ENCODE measurements around the gene EMC8.
A peak's percentile ranks its signal among the peaks of the same experiment; 100 is the strongest.

EMC8 gene

GRCh38 chr16:85799497-85800320 is at the start of gene EMC8, which contains the start of gene COX4I1:
Gene EMC8, minus strand, starts transcription at chr16:85799544. Its CDS starts 249 bp downstream, at chr16:85799295.
Gene COX4I1, plus strand, starts transcription at chr16:85799695. Its CDS starts 1,511 bp downstream, at chr16:85801206.
- H3K36me3 ChIP-seq (ENCODE audit: insufficient read depth, low read length): peaks cover 31% of the 10 kb centered on the region
- peak within 1 kb of the TSS; percentile 39 for H2AFZ ChIP-seq (ENCODE audit: low read length, unreplicated experiment)
- H3K27ac ChIP-seq (ENCODE audit: low read depth, low read length): peak within 1 kb of the TSS; percentile 72
- H3K4me3 ChIP-seq (ENCODE audit: low read depth, low read length): peak within 1 kb of the TSS; percentile 83
- peaks cover 15% of the 10 kb centered on the region for H3K4me1 ChIP-seq (ENCODE audit: control insufficient read depth, insufficient read depth, low read length, unreplicated experiment)
- H3K27me3 ChIP-seq (ENCODE audit: insufficient read depth, low read length): no peaks in the 10 kb centered on the region
- peaks cover 84% of the 10 kb centered on the region for H3K79me2 ChIP-seq (ENCODE audit: control insufficient read depth, insufficient read depth, low read length, unreplicated experiment)

GRCh38 chr16:85848986-85849385 is 49.6 kb upstream of the EMC8 start:
- H3K36me3 ChIP-seq (ENCODE audit: insufficient read depth, low read length): no peaks in the 10 kb centered on the region
- no peaks in the 10 kb centered on the region for H3K79me2 ChIP-seq (ENCODE audit: control insufficient read depth, insufficient read depth, low read length, unreplicated experiment)
- peaks cover 72% of the 10 kb centered on the region for H3K27me3 ChIP-seq (ENCODE audit: insufficient read depth, low read length)
- no peaks in the 10 kb centered on the region for H3K4me1 ChIP-seq (ENCODE audit: control insufficient read depth, insufficient read depth, low read length, unreplicated experiment)
- no peak overlapping the region for H2AFZ ChIP-seq (ENCODE audit: low read length, unreplicated experiment)
- no peak overlapping the region for H3K4me3 ChIP-seq (ENCODE audit: low read depth, low read length)
- H3K27ac ChIP-seq (ENCODE audit: low read depth, low read length): no peak overlapping the region

- no peak overlapping the region for H3K4me3 ChIP-seq (ENCODE audit: low read depth, low read length)
- no peaks in the 10 kb centered on the region for H3K79me2 ChIP-seq (ENCODE audit: control insufficient read depth, insufficient read depth, low read length, unreplicated experiment)
- no peaks in the 10 kb centered on the region for H3K4me1 ChIP-seq (ENCODE audit: control insufficient read depth, insufficient read depth, low read length, unreplicated experiment)
- H3K27ac ChIP-seq (ENCODE audit: low read depth, low read length): no peak overlapping the region
- H3K27me3 ChIP-seq (ENCODE audit: insufficient read depth, low read length): peaks cover 76% of the 10 kb centered on the region
- no peaks in the 10 kb centered on the region for H3K36me3 ChIP-seq (ENCODE audit: insufficient read depth, low read length)
- no peak overlapping the region for H2AFZ ChIP-seq (ENCODE audit: low read length, unreplicated experiment)
Measured at GRCh38 chr16:85847681-85848601, 48.6 kb upstream of the EMC8 start.

- Histone ChIP-seq H3K4me1 (ENCODE audit: control insufficient read depth, insufficient read depth, low read length, unreplicated experiment) (no peaks in the 10 kb centered on the region), H3K79me2 (ENCODE audit: control insufficient read depth, insufficient read depth, low read length, unreplicated experiment) (no peaks in the 10 kb centered on the region), H3K36me3 (ENCODE audit: insufficient read depth, low read length) (no peaks in the 10 kb centered on the region), H3K27ac (ENCODE audit: low read depth, low read length) (no peak overlapping the region), H3K4me3 (ENCODE audit: low read depth, low read length) (no peak overlapping the region), H3K27me3 (ENCODE audit: insufficient read depth, low read length) (peaks cover 76% of the 10 kb centered on the region), H2AFZ (ENCODE audit: low read length, unreplicated experiment) (no peak overlapping the region)
Measured at GRCh38 chr16:85847036-85847435, 47.7 kb upstream of the EMC8 start.

- no peaks in the 10 kb centered on the region for H3K79me2 ChIP-seq (ENCODE audit: control insufficient read depth, insufficient read depth, low read length, unreplicated experiment)
- no peaks in the 10 kb centered on the region for H3K4me1 ChIP-seq (ENCODE audit: control insufficient read depth, insufficient read depth, low read length, unreplicated experiment)
- H3K27ac ChIP-seq (ENCODE audit: low read depth, low read length): no peak overlapping the region
- no peaks in the 10 kb centered on the region for H3K36me3 ChIP-seq (ENCODE audit: insufficient read depth, low read length)
- peaks cover 72% of the 10 kb centered on the region for H3K27me3 ChIP-seq (ENCODE audit: insufficient read depth, low read length)
- no peak overlapping the region for H3K4me3 ChIP-seq (ENCODE audit: low read depth, low read length)
- no peak overlapping the region for H2AFZ ChIP-seq (ENCODE audit: low read length, unreplicated experiment)
Measured at GRCh38 chr16:85846461-85846860, 47.1 kb upstream of the EMC8 start.

- H3K27me3 ChIP-seq (ENCODE audit: insufficient read depth, low read length): peaks cover 65% of the 10 kb centered on the region
- H3K27ac ChIP-seq (ENCODE audit: low read depth, low read length): no peak overlapping the region
- no peaks in the 10 kb centered on the region for H3K4me1 ChIP-seq (ENCODE audit: control insufficient read depth, insufficient read depth, low read length, unreplicated experiment)
- no peaks in the 10 kb centered on the region for H3K79me2 ChIP-seq (ENCODE audit: control insufficient read depth, insufficient read depth, low read length, unreplicated experiment)
- H3K36me3 ChIP-seq (ENCODE audit: insufficient read depth, low read length): no peaks in the 10 kb centered on the region
- H3K4me3 ChIP-seq (ENCODE audit: low read depth, low read length): no peak overlapping the region
- no peak overlapping the region for H2AFZ ChIP-seq (ENCODE audit: low read length, unreplicated experiment)
Measured at GRCh38 chr16:85845266-85845665, 45.9 kb upstream of the EMC8 start.

GRCh38 chr16:85844786-85845185 is 45.4 kb upstream of the EMC8 start:
- Histone ChIP-seq H3K27ac (ENCODE audit: low read depth, low read length) (no peak overlapping the region), H3K4me1 (ENCODE audit: control insufficient read depth, insufficient read depth, low read length, unreplicated experiment) (no peaks in the 10 kb centered on the region), H3K27me3 (ENCODE audit: insufficient read depth, low read length) (peaks cover 60% of the 10 kb centered on the region), H3K4me3 (ENCODE audit: low read depth, low read length) (no peak overlapping the region), H2AFZ (ENCODE audit: low read length, unreplicated experiment) (no peak overlapping the region), H3K79me2 (ENCODE audit: control insufficient read depth, insufficient read depth, low read length, unreplicated experiment) (no peaks in the 10 kb centered on the region), H3K36me3 (ENCODE audit: insufficient read depth, low read length) (no peaks in the 10 kb centered on the region)

- H3K27me3 ChIP-seq (ENCODE audit: insufficient read depth, low read length): peaks cover 53% of the 10 kb centered on the region
- no peaks in the 10 kb centered on the region for H3K36me3 ChIP-seq (ENCODE audit: insufficient read depth, low read length)
- H3K4me3 ChIP-seq (ENCODE audit: low read depth, low read length): no peak overlapping the region
- no peaks in the 10 kb centered on the region for H3K4me1 ChIP-seq (ENCODE audit: control insufficient read depth, insufficient read depth, low read length, unreplicated experiment)
- no peak overlapping the region for H2AFZ ChIP-seq (ENCODE audit: low read length, unreplicated experiment)
- no peaks in the 10 kb centered on the region for H3K79me2 ChIP-seq (ENCODE audit: control insufficient read depth, insufficient read depth, low read length, unreplicated experiment)
- no peak overlapping the region for H3K27ac ChIP-seq (ENCODE audit: low read depth, low read length)
Measured at GRCh38 chr16:85844169-85844481, 44.8 kb upstream of the EMC8 start.

- Histone ChIP-seq H2AFZ (ENCODE audit: low read length, unreplicated experiment) (no peak overlapping the region), H3K36me3 (ENCODE audit: insufficient read depth, low read length) (no peaks in the 10 kb centered on the region), H3K4me3 (ENCODE audit: low read depth, low read length) (no peak overlapping the region), H3K27ac (ENCODE audit: low read depth, low read length) (no peak overlapping the region), H3K79me2 (ENCODE audit: control insufficient read depth, insufficient read depth, low read length, unreplicated experiment) (no peaks in the 10 kb centered on the region), H3K4me1 (ENCODE audit: control insufficient read depth, insufficient read depth, low read length, unreplicated experiment) (no peaks in the 10 kb centered on the region), H3K27me3 (ENCODE audit: insufficient read depth, low read length) (peaks cover 54% of the 10 kb centered on the region)
Measured at GRCh38 chr16:85843471-85844168, 44.3 kb upstream of the EMC8 start.

GRCh38 chr16:85842848-85843247 is 43.5 kb upstream of the EMC8 start:
- Histone ChIP-seq H3K4me1 (ENCODE audit: control insufficient read depth, insufficient read depth, low read length, unreplicated experiment) (no peaks in the 10 kb centered on the region), H3K27ac (ENCODE audit: low read depth, low read length) (no peak overlapping the region), H2AFZ (ENCODE audit: low read length, unreplicated experiment) (no peak overlapping the region), H3K27me3 (ENCODE audit: insufficient read depth, low read length) (peaks cover 54% of the 10 kb centered on the region), H3K36me3 (ENCODE audit: insufficient read depth, low read length) (no peaks in the 10 kb centered on the region), H3K4me3 (ENCODE audit: low read depth, low read length) (no peak overlapping the region), H3K79me2 (ENCODE audit: control insufficient read depth, insufficient read depth, low read length, unreplicated experiment) (no peaks in the 10 kb centered on the region)

Data from ACC112 (cell line).